Activated CD8-positive, alpha-beta T cell treated with anti-CD3 and anti-CD28 coated beads for 36 hours (primary cell): ENCODE data around the gene USP37. TPM values are rescaled to one million over a fixed set of nuclear protein-coding genes. Genes with fewer than 3 reads are reported as not detected.
A peak's percentile ranks its signal among the peaks of the same experiment; 100 is the strongest.
"Not testable (repeated sequence)": the region's sequence is repeated elsewhere in the genome, so short reads cannot be mapped to it uniquely, and the experiment has no call there.

Experiments used
- ATAC-seq: fragments of 200-7000 bp; cut with Tn5 transposase; one replicate; pipeline ENCODE4 v1.10.0; 2021; ENCODE audit warnings: mild to moderate bottlenecking, moderate library complexity
- CTCF ChIA-PET: fragments of 350-600 bp; sonication (Branson Sonifier 250); formaldehyde crosslinking; loops from one replicate; lab custom pipeline; 2021; ENCODE audit warnings: antibody characterized with exemption; lab: Charles Lee
- POLR2A ChIA-PET: fragments of 350-600 bp; sonication (Branson Sonifier 250); formaldehyde crosslinking; loops from one replicate; lab custom pipeline; 2021; ENCODE audit warnings: antibody characterized with exemption; lab: Charles Lee
- DNase-seq: peaks from one replicate; pipeline ENCODE4 v3.0.0-alpha.2; 2020
- H3K27ac Mint-ChIP-seq: one replicate; pipeline ENCODE4 v1.8.0; 2021; ENCODE audit warnings: mild to moderate bottlenecking, mixed read lengths
- H3K27me3 Mint-ChIP-seq: one replicate; pipeline ENCODE4 v1.8.0; 2021; ENCODE audit warnings: mixed read lengths
- H3K36me3 Mint-ChIP-seq: one replicate; pipeline ENCODE4 v1.8.0; 2021; ENCODE audit warnings: low read depth, mixed read lengths
- H3K4me1 Mint-ChIP-seq: one replicate; pipeline ENCODE4 v1.8.0; 2021; ENCODE audit warnings: low read depth, mixed read lengths
- H3K4me3 Mint-ChIP-seq: one replicate; pipeline ENCODE4 v1.8.0; 2021; ENCODE audit warnings: mild to moderate bottlenecking, moderate library complexity, mixed read lengths
- H3K9me3 Mint-ChIP-seq: one replicate; pipeline ENCODE4 v1.8.0; 2021; ENCODE audit warnings: mixed read lengths
- intact Hi-C: fragments of 100-400 bp; cut with micrococcal nuclease; formaldehyde crosslinking; loops from one replicate; pipeline ENCODE4 v1.10.0; 2022
- total RNA-seq, 2 experiments: library from RNA; stranded (reverse); gene quantifications; one replicate each; pipeline ENCODE4 v1.2.3, GENCODE V29; 2021
- TF ChIP-seq, protein P1 (sequence below): fragments of 200-600 bp; IDR thresholded peaks from one replicate; pipeline ENCODE4 v1.8.0; 2022; ENCODE audit warnings: antibody characterized with exemption, mild to moderate bottlenecking

The USP37 gene
- total RNA-seq, 2 experiments from 2014 or later: 51.7 to 53.2 TPM

DNA sequence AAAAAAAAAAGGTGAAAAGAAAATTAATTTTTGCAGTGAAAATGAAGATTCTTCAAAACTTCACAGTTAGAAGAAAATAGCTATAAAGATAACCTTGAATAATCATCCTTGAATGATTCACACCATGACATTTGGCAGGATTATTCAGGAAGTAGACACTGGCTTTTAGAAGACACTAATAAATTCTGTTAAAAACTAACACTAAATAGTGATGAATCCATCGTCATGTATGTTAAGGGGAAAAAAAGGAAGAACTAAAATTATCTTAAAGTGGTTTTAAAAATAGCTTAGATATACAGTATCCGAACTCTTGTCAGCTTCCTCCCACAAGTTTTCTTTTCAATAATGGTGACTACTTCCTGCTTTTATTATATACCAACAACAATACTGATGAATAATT is 10.2 kb downstream of the USP37 start:
- TF ChIP-seq, protein P1, sequence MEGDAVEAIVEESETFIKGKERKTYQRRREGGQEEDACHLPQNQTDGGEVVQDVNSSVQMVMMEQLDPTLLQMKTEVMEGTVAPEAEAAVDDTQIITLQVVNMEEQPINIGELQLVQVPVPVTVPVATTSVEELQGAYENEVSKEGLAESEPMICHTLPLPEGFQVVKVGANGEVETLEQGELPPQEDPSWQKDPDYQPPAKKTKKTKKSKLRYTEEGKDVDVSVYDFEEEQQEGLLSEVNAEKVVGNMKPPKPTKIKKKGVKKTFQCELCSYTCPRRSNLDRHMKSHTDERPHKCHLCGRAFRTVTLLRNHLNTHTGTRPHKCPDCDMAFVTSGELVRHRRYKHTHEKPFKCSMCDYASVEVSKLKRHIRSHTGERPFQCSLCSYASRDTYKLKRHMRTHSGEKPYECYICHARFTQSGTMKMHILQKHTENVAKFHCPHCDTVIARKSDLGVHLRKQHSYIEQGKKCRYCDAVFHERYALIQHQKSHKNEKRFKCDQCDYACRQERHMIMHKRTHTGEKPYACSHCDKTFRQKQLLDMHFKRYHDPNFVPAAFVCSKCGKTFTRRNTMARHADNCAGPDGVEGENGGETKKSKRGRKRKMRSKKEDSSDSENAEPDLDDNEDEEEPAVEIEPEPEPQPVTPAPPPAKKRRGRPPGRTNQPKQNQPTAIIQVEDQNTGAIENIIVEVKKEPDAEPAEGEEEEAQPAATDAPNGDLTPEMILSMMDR: no peak
- DNase-seq: no peak
- no peaks in the 10 kb centered on the region for H3K27me3 Mint-ChIP-seq
- no peak for ATAC-seq
- H3K4me3 Mint-ChIP-seq: no peak overlapping the region
- H3K36me3 Mint-ChIP-seq: peaks cover 55% of the 10 kb centered on the region
- ChIA-PET CTCF (interaction anchor here (1.0 kb wide), 1 partner anchor 23 kb away, joined by 3 read pairs; no protein-coding TSS in a partner anchor), POLR2A (no interaction called here)
- intact Hi-C loops: no loop called here
- H3K4me1 Mint-ChIP-seq: peaks cover 25% of the 10 kb centered on the region
- no peaks in the 10 kb centered on the region for H3K9me3 Mint-ChIP-seq
- no peak overlapping the region for H3K27ac Mint-ChIP-seq

GRCh38 chr2:218555527-218555926 is 12.6 kb downstream of the USP37 start:
- POLR2A ChIA-PET: no interaction called here
- Mint-ChIP-seq H3K36me3 (peaks cover 55% of the 10 kb centered on the region), H3K4me1 (peaks cover 19% of the 10 kb centered on the region), H3K9me3 (no peaks in the 10 kb centered on the region), H3K27me3 (no peaks in the 10 kb centered on the region), H3K27ac (no peak overlapping the region), H3K4me3 (no peak overlapping the region)
- ATAC-seq: no peak
- CTCF ChIA-PET: no interaction called here
- intact Hi-C loops: no loop called here
- TF ChIP-seq, protein P1: no peak
- DNase-seq: no peak

- H3K27me3 Mint-ChIP-seq, H3K4me3 Mint-ChIP-seq, H3K9me3 Mint-ChIP-seq, ATAC-seq, intact Hi-C loops, CTCF ChIA-PET, DNase-seq, H3K27ac Mint-ChIP-seq, POLR2A ChIA-PET: not testable (repeated sequence)
- Mint-ChIP-seq H3K36me3 (peaks cover 50% of the 10 kb centered on the region), H3K4me1 (peaks cover 19% of the 10 kb centered on the region)
These were observed 13.9 kb downstream of the USP37 start for GRCh38 chr2:218554225-218554624.

GRCh38 chr2:218547978-218548377 is 20.2 kb downstream of the USP37 start:
- ATAC-seq (no peak), DNase-seq (no peak)
- Mint-ChIP-seq H3K4me1 (peaks cover 11% of the 10 kb centered on the region), H3K27ac (no peak overlapping the region), H3K9me3 (no peaks in the 10 kb centered on the region), H3K4me3 (no peak overlapping the region), H3K36me3 (peaks cover 58% of the 10 kb centered on the region), H3K27me3 (no peaks in the 10 kb centered on the region)
- intact Hi-C loops: no loop called here
- ChIA-PET CTCF (interaction anchor here (1.1 kb wide), 1 partner anchor 22 kb away, joined by 3 read pairs; no protein-coding TSS in a partner anchor), POLR2A (interaction anchor here (0.9 kb wide), 1 partner anchor 111 kb away, joined by 3 read pairs; the partner anchor contains the start of gene ZNF142)
- TF ChIP-seq, protein P1: no peak

GRCh38 chr2:218547511-218547910 is 20.6 kb downstream of the USP37 start:
- TF ChIP-seq, protein P1: no peak
- no peaks in the 10 kb centered on the region for H3K27me3 Mint-ChIP-seq
- intact Hi-C loops: no loop called here
- H3K4me3 Mint-ChIP-seq: no peak overlapping the region
- CTCF ChIA-PET: interaction anchor here (1.1 kb wide), 1 partner anchor 23 kb away, joined by 3 read pairs; no protein-coding TSS in a partner anchor
- POLR2A ChIA-PET: interaction anchor here (0.9 kb wide), 1 partner anchor 111 kb away, joined by 3 read pairs; the partner anchor contains the start of gene ZNF142
- peak overlapping the region; percentile 32 for H3K27ac Mint-ChIP-seq
- ATAC-seq (peak; percentile 30), DNase-seq (no peak)
- H3K4me1 Mint-ChIP-seq: peaks cover 10% of the 10 kb centered on the region
- H3K9me3 Mint-ChIP-seq: no peaks in the 10 kb centered on the region
- peaks cover 56% of the 10 kb centered on the region for H3K36me3 Mint-ChIP-seq
